ENCODE data around the gene FAM20B. TPM values are rescaled to one million over a fixed set of nuclear protein-coding genes. Genes with fewer than 3 reads are reported as not detected.

The FAM20B gene
- total and polyA plus RNA-seq, 2 of the 8 experiments (the other 6 are each of a cell fraction or from before 2014, with no cell fraction given): 8.3 to 36.6 TPM

GRCh38 chr1:179082333-179082998 is 56.8 kb downstream of the FAM20B start (continued):
- TF ChIP-seq CHD7 (IDR thresholded peaks at IDR 0.05; ENCODE audit: insufficient replicate concordance, low read length): no peak
- no peak for TF ChIP-seq TAF7 (optimal IDR thresholded peaks at IDR 0.05; ENCODE audit: borderline replicate concordance, low read depth, low read length)
- no peak for TF ChIP-seq CTCF (IDR thresholded peaks at IDR 0.05; ENCODE audit: control extremely low read depth in 1 of 3, insufficient read depth in 1 of 3, low read depth in 1 of 3, low read length in 3 of 3)
- TF ChIP-seq EGR1 (IDR thresholded peaks at IDR 0.05; ENCODE audit: borderline replicate concordance, low read depth, low read length): no peak
- no peak for TF ChIP-seq POLR2AphosphoS5 (IDR thresholded peaks at IDR 0.05; ENCODE audit: low read depth, low read length)
- no peak for TF ChIP-seq RAD21 (IDR thresholded peaks at IDR 0.05 in 1 of 2, conservative IDR thresholded peaks at IDR 0.05 in 1 of 2; ENCODE audit: low read depth in 2 of 2, low read length in 2 of 2)
- TF ChIP-seq JUND (IDR thresholded peaks at IDR 0.05; ENCODE audit: low read length): no peak
